ENCODE results near the gene CLEC1A. TPM values are rescaled to one million over a fixed set of nuclear protein-coding genes. Genes with fewer than 3 reads are reported as not detected.

The CLEC1A gene
- total and polyA plus RNA-seq, 7 donors = 1.1 to 4.8 (median 2.0) TPM; not detected in 2

DNA sequence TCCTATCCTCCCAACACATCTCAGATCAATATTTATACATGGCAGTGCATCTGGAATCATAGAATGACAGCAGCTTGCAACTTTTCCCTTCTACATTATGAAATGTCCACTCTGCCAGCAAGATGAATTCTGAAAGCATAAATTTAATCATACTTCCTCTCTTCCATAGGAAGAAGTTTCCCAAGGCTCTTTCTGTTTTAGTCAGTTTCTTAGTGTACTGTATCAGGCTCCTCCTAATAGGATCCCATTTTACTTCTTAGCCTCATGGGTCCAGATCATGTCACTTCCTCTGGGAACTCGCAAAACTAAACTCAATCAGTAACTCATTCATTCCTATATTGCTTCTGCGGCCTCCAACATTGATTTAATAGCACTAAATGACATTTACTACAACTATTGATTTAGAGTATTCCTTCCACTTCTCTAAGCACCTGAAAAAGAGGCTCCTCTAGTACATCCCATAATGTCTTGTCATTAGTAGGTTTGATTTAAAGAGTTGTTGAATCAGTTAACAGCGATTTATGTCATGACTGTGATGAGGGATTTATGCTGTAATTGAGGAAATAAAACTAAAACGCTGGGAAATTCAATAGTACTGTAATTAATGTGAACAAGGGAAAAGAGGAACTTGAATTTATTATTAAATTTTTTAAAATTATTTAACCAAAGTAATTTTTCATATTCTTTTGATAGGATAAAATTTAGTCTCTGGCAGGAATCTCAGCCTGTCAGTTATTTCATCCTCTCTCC, 4.0 kb downstream of the CLEC1A start:
- TF ChIP-seq POLR2A (IDR thresholded peaks at IDR 0.05) (no peak), EP300 (IDR thresholded peaks at IDR 0.05) (no peak), POLR2AphosphoS5 (IDR thresholded peaks at IDR 0.05) (no peak)
- TF ChIP-seq, protein P1, sequence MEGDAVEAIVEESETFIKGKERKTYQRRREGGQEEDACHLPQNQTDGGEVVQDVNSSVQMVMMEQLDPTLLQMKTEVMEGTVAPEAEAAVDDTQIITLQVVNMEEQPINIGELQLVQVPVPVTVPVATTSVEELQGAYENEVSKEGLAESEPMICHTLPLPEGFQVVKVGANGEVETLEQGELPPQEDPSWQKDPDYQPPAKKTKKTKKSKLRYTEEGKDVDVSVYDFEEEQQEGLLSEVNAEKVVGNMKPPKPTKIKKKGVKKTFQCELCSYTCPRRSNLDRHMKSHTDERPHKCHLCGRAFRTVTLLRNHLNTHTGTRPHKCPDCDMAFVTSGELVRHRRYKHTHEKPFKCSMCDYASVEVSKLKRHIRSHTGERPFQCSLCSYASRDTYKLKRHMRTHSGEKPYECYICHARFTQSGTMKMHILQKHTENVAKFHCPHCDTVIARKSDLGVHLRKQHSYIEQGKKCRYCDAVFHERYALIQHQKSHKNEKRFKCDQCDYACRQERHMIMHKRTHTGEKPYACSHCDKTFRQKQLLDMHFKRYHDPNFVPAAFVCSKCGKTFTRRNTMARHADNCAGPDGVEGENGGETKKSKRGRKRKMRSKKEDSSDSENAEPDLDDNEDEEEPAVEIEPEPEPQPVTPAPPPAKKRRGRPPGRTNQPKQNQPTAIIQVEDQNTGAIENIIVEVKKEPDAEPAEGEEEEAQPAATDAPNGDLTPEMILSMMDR (IDR thresholded peaks at IDR 0.05) = no peak
- Histone ChIP-seq H3K27me3 (no peaks in the 10 kb centered on the region), H3K4me1 (peaks cover 0 to 9% (median 3%) of the 10 kb centered on the region in 4 donors), H3K4me3 (no peak overlapping the region), H3K27ac (peak overlapping the region in 2 of 4 donors; percentile 22 to 44), H3K36me3 (no peaks in the 10 kb centered on the region), H3K9me3 (no peaks in the 10 kb centered on the region)
- intact Hi-C loops (cut with DNase I) = no loop called here
- WGBS, 2 donors = 51 to 56% methylated on average over 4 of the region's 4 CpGs
- no peak for DNase-seq

DNA sequence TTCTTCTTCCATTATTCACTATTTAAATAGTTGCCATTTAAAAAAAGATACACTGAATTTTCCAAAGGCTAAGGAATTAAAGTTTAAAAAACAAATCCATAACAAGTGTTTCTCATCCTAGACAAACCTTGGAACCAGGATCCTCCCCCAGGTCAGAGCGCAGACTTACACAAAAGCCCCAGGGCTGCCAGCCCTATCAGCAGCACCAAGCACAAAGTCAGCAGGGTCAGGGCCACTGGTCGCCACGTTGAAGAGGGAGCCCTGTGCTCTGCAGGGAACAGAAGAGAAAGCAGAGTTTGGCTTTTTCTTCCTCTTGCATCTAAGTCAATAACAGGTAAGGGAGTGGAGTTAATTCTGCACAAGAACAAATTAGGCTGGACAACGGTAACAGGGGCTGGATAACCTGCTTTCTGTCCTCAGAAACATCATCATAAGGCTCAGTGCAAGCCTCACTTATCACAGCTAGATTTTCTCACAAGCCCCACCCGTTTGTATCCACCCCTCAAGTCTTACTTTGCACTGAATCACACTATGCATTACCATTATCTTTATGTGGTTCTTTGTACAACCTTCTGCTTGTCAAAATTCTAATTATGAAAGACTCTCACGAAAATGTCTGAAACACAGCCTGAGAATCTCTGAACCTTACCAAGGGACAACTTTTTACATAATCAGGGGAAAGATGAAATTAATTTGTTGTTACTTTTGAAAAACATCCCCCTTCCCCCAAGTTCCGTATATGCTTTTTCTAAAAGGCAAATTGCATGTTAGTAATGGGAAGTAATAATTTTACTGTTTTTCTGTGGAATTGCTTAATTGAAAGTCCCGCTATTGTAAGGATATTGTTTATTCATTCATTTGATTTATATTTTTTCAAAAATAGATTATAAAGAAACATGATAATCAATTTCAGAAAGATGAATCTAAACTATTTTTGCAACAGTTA, 9.6 kb downstream of the CLEC1A start:
- no peak for DNase-seq

DNA sequence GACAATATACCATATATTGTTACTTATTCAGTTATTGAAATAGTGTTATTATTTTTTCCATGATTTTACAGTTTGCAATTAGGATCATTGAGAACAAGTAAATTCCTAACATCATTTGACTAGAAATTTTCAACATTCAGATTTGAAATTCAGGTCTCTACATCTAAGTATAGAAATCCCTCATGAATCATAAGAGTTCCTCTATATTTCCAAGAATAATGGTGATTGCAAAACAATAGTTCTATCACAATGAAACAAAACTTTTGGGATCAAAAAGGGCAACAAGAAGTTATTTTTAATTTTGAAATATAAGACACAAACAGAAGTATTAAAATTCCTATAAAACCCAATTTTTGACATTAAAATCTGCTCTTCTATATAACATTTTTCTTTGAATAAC, 10.8 kb downstream of the CLEC1A start:
- H3K4me3 ChIP-seq = no peak overlapping the region
- intact Hi-C loops (cut with DNase I) = no loop called here
- DNase-seq = no peak
- TF ChIP-seq POLR2AphosphoS5 (IDR thresholded peaks at IDR 0.05) = no peak
- no peaks in the 10 kb centered on the region for H3K27me3 ChIP-seq
- H3K27ac ChIP-seq = no peak overlapping the region
- no peaks in the 10 kb centered on the region for H3K36me3 ChIP-seq
- H3K4me1 ChIP-seq = no peaks in the 10 kb centered on the region
- H3K9me3 ChIP-seq = no peaks in the 10 kb centered on the region

More for the DNA sequence above, 9.6 kb downstream of the CLEC1A start:
- no peak overlapping the region for H3K27ac ChIP-seq
- no peaks in the 10 kb centered on the region for H3K9me3 ChIP-seq
- no peaks in the 10 kb centered on the region for H3K4me1 ChIP-seq
- TF ChIP-seq, protein P1 (IDR thresholded peaks at IDR 0.05) = no peak
- TF ChIP-seq POLR2A (IDR thresholded peaks at IDR 0.05) (no peak), POLR2AphosphoS5 (IDR thresholded peaks at IDR 0.05) (no peak), EP300 (IDR thresholded peaks at IDR 0.05) (no peak)
- no peaks in the 10 kb centered on the region for H3K36me3 ChIP-seq
- intact Hi-C loops (cut with DNase I) = no loop called here
- no peak overlapping the region for H3K4me3 ChIP-seq
- 46 to 60% methylated on average over 8 of the region's 8 CpGs for WGBS, 2 donors
- no peaks in the 10 kb centered on the region for H3K27me3 ChIP-seq

DNA sequence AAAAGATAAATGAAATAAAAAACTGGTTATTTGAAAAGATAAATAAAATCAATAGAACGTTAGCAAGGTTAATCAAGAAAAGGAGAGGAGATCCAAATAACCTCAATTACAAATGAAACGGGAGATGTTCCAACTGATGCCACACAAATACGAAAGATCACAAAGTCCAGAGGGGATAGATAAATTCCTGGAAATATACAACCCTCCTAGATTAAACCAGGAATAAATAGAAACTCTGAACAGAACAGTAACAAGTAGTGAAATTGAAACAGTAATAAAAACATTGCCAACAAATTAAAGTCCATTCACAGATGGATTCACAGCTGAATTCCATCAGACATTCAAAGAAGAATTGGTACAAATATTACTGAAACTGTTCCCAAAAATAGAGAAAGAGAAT, 12.4 kb downstream of the CLEC1A start:
- 67 to 88% methylated on average over 3 of the region's 3 CpGs for WGBS, 2 donors
- intact Hi-C loops (cut with DNase I) = no loop called here
- Histone ChIP-seq H3K4me1 (no peaks in the 10 kb centered on the region), H3K27ac (no peak overlapping the region), H3K4me3 (no peak overlapping the region), H3K9me3 (no peaks in the 10 kb centered on the region), H3K27me3 (no peaks in the 10 kb centered on the region), H3K36me3 (no peaks in the 10 kb centered on the region)
- no peak for TF ChIP-seq POLR2A (IDR thresholded peaks at IDR 0.05)
- DNase-seq = no peak

DNA sequence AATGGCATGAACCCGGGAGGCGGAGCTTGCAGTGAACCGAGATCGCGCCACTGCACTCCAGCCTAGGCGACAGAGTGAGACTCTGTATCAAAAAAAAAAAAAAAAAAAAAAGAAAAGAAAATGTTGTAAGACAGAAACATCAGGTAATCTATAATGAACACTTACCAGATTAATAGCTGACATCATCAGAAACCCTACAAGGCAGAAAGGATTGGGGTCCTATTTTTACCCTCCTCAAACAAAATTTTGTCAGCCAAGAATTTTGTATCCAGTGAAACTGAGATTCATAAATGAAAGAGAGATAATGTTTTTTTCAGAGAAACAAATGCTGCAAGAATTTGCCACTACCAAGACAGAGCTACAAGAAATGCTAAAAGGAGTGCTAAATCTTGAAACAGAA, 14.1 kb downstream of the CLEC1A start:
- WGBS, 2 donors = 81 to 92% methylated on average over 6 of the region's 6 CpGs
- no peaks in the 10 kb centered on the region for H3K36me3 ChIP-seq
- intact Hi-C loops (cut with DNase I) = no loop called here
- DNase-seq = no peak
- H3K27ac ChIP-seq = no peak overlapping the region
- no peaks in the 10 kb centered on the region for H3K4me1 ChIP-seq
- TF ChIP-seq, protein P1 (IDR thresholded peaks at IDR 0.05) = no peak
- TF ChIP-seq POLR2AphosphoS5 (IDR thresholded peaks at IDR 0.05) = no peak
- no peak for TF ChIP-seq EP300 (IDR thresholded peaks at IDR 0.05)
- no peak for TF ChIP-seq POLR2A (IDR thresholded peaks at IDR 0.05)
- no peak overlapping the region for H3K4me3 ChIP-seq
- H3K27me3 ChIP-seq = no peaks in the 10 kb centered on the region
- H3K9me3 ChIP-seq = no peaks in the 10 kb centered on the region
